CD14-positive monocyte (primary cell): ENCODE measurements around the gene FANCG. TPM values are rescaled to one million over a fixed set of nuclear protein-coding genes. Genes with fewer than 3 reads are reported as not detected.

ENCODE experiments used
- DNase-seq, 3 donors: peaks; one replicate each; pipeline ENCODE4 v3.0.0-alpha.2; 2011 to 2022
- H2AFZ ChIP-seq: 2 replicates; pipeline ENCODE4 v1.6.0; 2012; ENCODE audit warnings: mild to moderate bottlenecking, low read depth, low read length, inconsistent platforms; ENCODE audit not compliant: insufficient read depth, poor library complexity, severe bottlenecking
- H3K27ac ChIP-seq, 2 donors: 1 replicate in 1 of 2; 2 replicates in 1 of 2; pipeline ENCODE4 v1.5.1; 2012 to 2013; ENCODE audit warnings: low read length in 2 of 2, control low read depth in 1 of 2, inconsistent platforms in 1 of 2, low read depth in 1 of 2, mild to moderate bottlenecking in 1 of 2
- H3K27me3 ChIP-seq, 2 donors: one replicate each; pipeline versions ENCODE4 v1.6.0 to v1.6.1; 2011 to 2013; ENCODE audit warnings: low read length in 2 of 2; ENCODE audit not compliant: control insufficient read depth in 2 of 2, insufficient read depth in 2 of 2
- H3K36me3 ChIP-seq, 2 donors: replicated peaks in 1 of 2; 1 replicate in 1 of 2; 2 replicates in 1 of 2; pipeline versions ENCODE4 v1.5.1 to v1.6.1; 2012 to 2013; ENCODE audit warnings: low read length in 2 of 2, control low read depth in 1 of 2, inconsistent platforms in 1 of 2, mild to moderate bottlenecking in 1 of 2; ENCODE audit not compliant: insufficient read depth in 2 of 2, control insufficient read depth in 1 of 2
- H3K4me1 ChIP-seq, 2 donors: 1 replicate in 1 of 2; 2 replicates in 1 of 2; pipeline versions ENCODE4 v1.5.1 to v1.6.1; 2012 to 2013; ENCODE audit warnings: low read length in 2 of 2, control low read depth in 1 of 2, inconsistent platforms in 1 of 2, mild to moderate bottlenecking in 1 of 2, moderate library complexity in 1 of 2; ENCODE audit not compliant: insufficient read depth in 2 of 2, control insufficient read depth in 1 of 2
- H3K4me2 ChIP-seq: replicated peaks from 2 replicates; pipeline ENCODE3; 2012; ENCODE audit warnings: low read length, moderate library complexity, mild to moderate bottlenecking; ENCODE audit not compliant: poor library complexity, severe bottlenecking; ENCODE audit errors: extremely low read depth
- H3K4me3 ChIP-seq, 3 experiments: fragments of 200-600 bp in 1 of 3; sonication (generic) in 1 of 3; replicated peaks in 1 of 3; 1 replicate in 2 of 3; 2 replicates in 1 of 3; pipeline ENCODE4 v1.5.1; 2011 to 2013; ENCODE audit warnings: low read length in 3 of 3, mild to moderate bottlenecking in 3 of 3, control low read depth in 2 of 3, low read depth in 2 of 3, inconsistent platforms in 1 of 3, moderate library complexity in 1 of 3
- H3K79me2 ChIP-seq: 2 replicates; pipeline ENCODE4 v1.6.0; 2012; ENCODE audit warnings: mild to moderate bottlenecking, control low read depth, inconsistent platforms, low read length, moderate library complexity; ENCODE audit not compliant: insufficient read depth
- H3K9ac ChIP-seq: 2 replicates; pipeline ENCODE4 v1.6.0; 2017; ENCODE audit warnings: low read length, mild to moderate bottlenecking; ENCODE audit not compliant: insufficient read depth, poor library complexity, severe bottlenecking
- H3K9me3 ChIP-seq, 2 donors: replicated peaks in 1 of 2; 1 replicate in 1 of 2; 2 replicates in 1 of 2; pipeline versions ENCODE4 v1.5.1 to v1.6.1; 2012 to 2013; ENCODE audit warnings: low read length in 2 of 2, control low read depth in 1 of 2; ENCODE audit not compliant: control insufficient read depth in 1 of 2, insufficient read depth in 1 of 2
- H4K20me1 ChIP-seq: 2 replicates; pipeline ENCODE4 v1.6.0; 2012; ENCODE audit warnings: mild to moderate bottlenecking, low read length, control low read depth, moderate library complexity; ENCODE audit not compliant: insufficient read depth
- H3K27ac Mint-ChIP-seq, 7 donors: one replicate each; pipeline ENCODE4 v1.8.0; 2020; ENCODE audit warnings: mild to moderate bottlenecking in 7 of 7, mixed read lengths in 7 of 7, moderate library complexity in 6 of 7, inconsistent platforms in 2 of 7
- H3K27me3 Mint-ChIP-seq, 3 donors: one replicate each; pipeline ENCODE4 v1.8.0; 2021 to 2022; ENCODE audit warnings: low read depth in 3 of 3, mild to moderate bottlenecking in 3 of 3, mixed read lengths in 3 of 3, moderate library complexity in 3 of 3, inconsistent platforms in 1 of 3
- H3K36me3 Mint-ChIP-seq, 2 donors: one replicate each; pipeline ENCODE4 v1.8.0; 2020; ENCODE audit warnings: mixed read lengths in 2 of 2, inconsistent platforms in 1 of 2, mild to moderate bottlenecking in 1 of 2
- H3K4me1 Mint-ChIP-seq: one replicate; pipeline ENCODE4 v1.8.0; 2020; ENCODE audit warnings: mild to moderate bottlenecking, mixed read lengths
- H3K4me3 Mint-ChIP-seq, 2 donors: one replicate each; pipeline ENCODE4 v1.8.0; 2020; ENCODE audit warnings: mild to moderate bottlenecking in 2 of 2, mixed read lengths in 2 of 2, moderate library complexity in 1 of 2
- H3K9me3 Mint-ChIP-seq, 7 donors: one replicate each; pipeline ENCODE4 v1.8.0; 2020 to 2022; ENCODE audit warnings: mixed read lengths in 7 of 7, mild to moderate bottlenecking in 6 of 7, moderate library complexity in 6 of 7, inconsistent platforms in 2 of 7
- WGBS: methylation state at CpG from one replicate; pipeline ENCODE4 v1.1.5; 2013; ENCODE audit warnings: missing lambda C conversion rate; ENCODE audit not compliant: insufficient coverage; 5-methylcytosine and 5-hydroxymethylcytosine counted together
- intact Hi-C, 2 donors: fragments of 100-400 bp; cut with micrococcal nuclease; formaldehyde crosslinking; loops; one replicate each; pipeline versions ENCODE4 v1.15.0 to v1.15.1; 2023
- polyA plus RNA-seq, 3 donors: library from polyadenylated mRNA; depleted of rRNA in 1 of 3; unstranded in 2 of 3; stranded (reverse) in 1 of 3; fragments of 300-500 nt in 2 of 3; fragments of >200 nt in 1 of 3; fragmentation: Illumina TruSeq in 2 of 3; gene quantifications; 1 replicate in 2 of 3; 2 replicates in 1 of 3; pipeline ENCODE4 v1.2.3, GENCODE V29; 2012 to 2021
- TF ChIP-seq, protein P1 (sequence below): fragments of 200-600 bp; IDR thresholded peaks from one replicate; pipeline ENCODE4 v1.8.0; 2022; ENCODE audit warnings: antibody characterized with exemption, mild to moderate bottlenecking

Gene FANCG
- polyA plus RNA-seq, 3 donors, result 2.0 to 7.0 (median 2.5) TPM

DNA sequence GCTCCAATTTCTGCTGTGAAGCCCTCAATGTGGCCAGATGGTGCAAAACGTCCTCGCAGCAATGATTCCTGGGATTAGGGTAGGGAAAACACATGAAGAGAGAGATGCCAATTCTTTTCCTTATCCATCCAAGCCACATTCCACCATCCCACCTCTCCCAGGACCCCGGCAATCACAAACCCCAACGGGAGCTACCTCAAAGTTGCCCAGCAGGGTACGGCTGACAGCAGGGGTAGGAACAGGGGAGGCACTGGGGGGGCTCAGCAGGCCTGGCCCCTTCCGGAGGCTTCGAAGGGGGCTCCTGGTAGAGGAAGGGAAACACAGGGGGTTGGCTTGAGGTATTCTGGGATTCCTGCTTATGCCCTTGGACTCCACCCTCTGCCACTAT lies 26.6 kb upstream of the FANCG start:
- peaks cover 46 to 70% of the 10 kb centered on the region in 2 donors for H3K36me3 Mint-ChIP-seq
- Histone ChIP-seq H3K4me1 (peaks cover 37 to 50% of the 10 kb centered on the region in 2 donors), H3K27ac (no peak overlapping the region), H3K27me3 (no peaks in the 10 kb centered on the region), H3K4me3 (no peak overlapping the region), H4K20me1 (peaks cover 81% of the 10 kb centered on the region), H3K4me2 (no peak overlapping the region), H3K79me2 (peaks cover 49% of the 10 kb centered on the region), H3K36me3 (peaks cover 49 to 67% of the 10 kb centered on the region in 2 donors), H3K9ac (no peak overlapping the region), H3K9me3 (no peaks in the 10 kb centered on the region), H2AFZ (no peak overlapping the region)
- peak overlapping the region in 1 of 7 donors; percentile 71 for H3K27ac Mint-ChIP-seq
- peaks cover 0 to 3% (median 0%) of the 10 kb centered on the region in 3 donors for H3K27me3 Mint-ChIP-seq
- peaks cover 0 to 1% (median 0%) of the 10 kb centered on the region in 7 donors for H3K9me3 Mint-ChIP-seq
- no peak for DNase-seq
- H3K4me3 Mint-ChIP-seq, result no peak overlapping the region
- intact Hi-C loops, result no loop called here
- TF ChIP-seq, protein P1, sequence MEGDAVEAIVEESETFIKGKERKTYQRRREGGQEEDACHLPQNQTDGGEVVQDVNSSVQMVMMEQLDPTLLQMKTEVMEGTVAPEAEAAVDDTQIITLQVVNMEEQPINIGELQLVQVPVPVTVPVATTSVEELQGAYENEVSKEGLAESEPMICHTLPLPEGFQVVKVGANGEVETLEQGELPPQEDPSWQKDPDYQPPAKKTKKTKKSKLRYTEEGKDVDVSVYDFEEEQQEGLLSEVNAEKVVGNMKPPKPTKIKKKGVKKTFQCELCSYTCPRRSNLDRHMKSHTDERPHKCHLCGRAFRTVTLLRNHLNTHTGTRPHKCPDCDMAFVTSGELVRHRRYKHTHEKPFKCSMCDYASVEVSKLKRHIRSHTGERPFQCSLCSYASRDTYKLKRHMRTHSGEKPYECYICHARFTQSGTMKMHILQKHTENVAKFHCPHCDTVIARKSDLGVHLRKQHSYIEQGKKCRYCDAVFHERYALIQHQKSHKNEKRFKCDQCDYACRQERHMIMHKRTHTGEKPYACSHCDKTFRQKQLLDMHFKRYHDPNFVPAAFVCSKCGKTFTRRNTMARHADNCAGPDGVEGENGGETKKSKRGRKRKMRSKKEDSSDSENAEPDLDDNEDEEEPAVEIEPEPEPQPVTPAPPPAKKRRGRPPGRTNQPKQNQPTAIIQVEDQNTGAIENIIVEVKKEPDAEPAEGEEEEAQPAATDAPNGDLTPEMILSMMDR, result no peak
- peaks cover 49% of the 10 kb centered on the region for H3K4me1 Mint-ChIP-seq
- WGBS, result no CpG with 5 or more reads among the region's 7 CpGs

DNA sequence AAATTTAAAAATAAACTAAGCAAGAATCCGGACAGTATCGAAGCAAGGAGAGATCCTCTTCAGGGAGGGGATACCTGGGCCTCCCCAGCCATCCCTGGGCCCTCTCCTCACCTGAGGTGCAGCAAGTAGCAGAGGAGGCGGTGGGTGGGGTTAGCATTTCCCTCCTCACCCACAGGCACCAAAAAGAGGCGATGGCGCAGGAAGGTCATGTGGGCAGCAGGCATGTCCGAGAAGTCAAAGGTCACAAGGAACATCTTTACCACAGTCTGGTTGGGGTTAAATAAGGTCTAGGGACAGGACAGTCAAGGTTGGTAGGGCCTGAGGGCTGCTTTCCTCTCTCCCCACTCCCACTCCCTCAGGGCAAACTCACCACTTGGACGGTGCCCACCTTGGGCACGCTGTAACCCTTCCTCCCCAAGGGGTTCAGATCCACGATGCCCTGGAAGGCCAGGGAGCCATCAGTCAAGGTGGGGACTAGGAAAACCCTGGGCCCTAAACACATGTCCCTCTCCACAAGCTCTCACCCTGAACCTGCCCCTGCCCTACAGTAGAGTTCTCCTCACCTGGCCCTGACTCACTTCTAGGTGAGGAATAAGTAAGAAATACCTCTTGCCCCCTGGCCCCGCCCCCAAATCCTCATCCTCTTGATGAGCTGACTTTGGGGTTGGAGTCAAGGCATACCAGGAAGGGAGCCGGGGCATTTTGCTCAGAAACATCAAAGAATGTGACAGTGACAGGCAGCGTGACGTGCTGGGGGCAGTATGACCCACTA lies 26.0 kb upstream of the FANCG start:
- Histone ChIP-seq H3K27me3 (no peaks in the 10 kb centered on the region), H2AFZ (no peak overlapping the region), H3K27ac (peak overlapping the region in 1 of 2 donors; percentile 20), H3K79me2 (peaks cover 43% of the 10 kb centered on the region), H3K4me2 (no peak overlapping the region), H3K4me3 (no peak overlapping the region), H4K20me1 (peaks cover 75% of the 10 kb centered on the region), H3K36me3 (peaks cover 53 to 73% of the 10 kb centered on the region in 2 donors), H3K9me3 (no peaks in the 10 kb centered on the region), H3K4me1 (peaks cover 33 to 45% of the 10 kb centered on the region in 2 donors), H3K9ac (no peak overlapping the region)
- H3K4me3 Mint-ChIP-seq, result no peak overlapping the region
- TF ChIP-seq, protein P1, result no peak
- DNase-seq, result no peak
- peaks cover 44% of the 10 kb centered on the region for H3K4me1 Mint-ChIP-seq
- H3K27ac Mint-ChIP-seq, result peak overlapping the region in 5 of 7 donors; percentile 23 to 71 (median 61)
- H3K27me3 Mint-ChIP-seq, result peaks cover 0 to 3% (median 0%) of the 10 kb centered on the region in 3 donors
- intact Hi-C loops, result no loop called here
- 98% methylated on average over 6 of the region's 13 CpGs for WGBS
- peaks cover 0 to 1% (median 0%) of the 10 kb centered on the region in 7 donors for H3K9me3 Mint-ChIP-seq
- H3K36me3 Mint-ChIP-seq, result peaks cover 52 to 74% of the 10 kb centered on the region in 2 donors
